Stimulated activated CD4-positive, alpha-beta T cell treated with anti-CD3 and anti-CD28 coated beads, Interleukin-12 subunit alpha, Interleukin-12 subunit beta, amount 100 ng/mL, for 48 hours (primary cell): ENCODE results near the gene SMG7.

ENCODE experiments used
- DNase-seq, 3 donors: peaks; one replicate each; pipeline ENCODE4 v3.0.0-alpha.2; 2020; ENCODE audit warnings: low read depth in 2 of 3, low spot score in 1 of 3

The SMG7 gene

GRCh38 chr1:183586455-183586854, 114.2 kb downstream of the SMG7 start:
- no peak for DNase-seq

- no peak for DNase-seq
These were observed 114.6 kb downstream of the SMG7 start for GRCh38 chr1:183586926-183587325.

GRCh38 chr1:183588827-183589226, 116.5 kb downstream of the SMG7 start:
- no peak for DNase-seq

GRCh38 chr1:183589384-183589783, 117.1 kb downstream of the SMG7 start:
- DNase-seq, result no peak

GRCh38 chr1:183589874-183590243, 117.6 kb downstream of the SMG7 start:
- DNase-seq, result no peak

GRCh38 chr1:183590244-183591191, 118.2 kb downstream of the SMG7 start, which contains the start of gene NCF2:
NCF2 (minus strand) TSS chr1:183590459; CDS start chr1:183590329, 130 bp downstream.
- DNase-seq, result peak in 2 of 3 donors; percentile 23 to 31

GRCh38 chr1:183592733-183593132, 120.4 kb downstream of the SMG7 start:
- no peak for DNase-seq

- DNase-seq, result no peak
These were observed 121.1 kb downstream of the SMG7 start for GRCh38 chr1:183593356-183593755.

GRCh38 chr1:183595537-183595936, 123.2 kb downstream of the SMG7 start:
- no peak for DNase-seq

GRCh38 chr1:183596500-183596899, 124.2 kb downstream of the SMG7 start:
- no peak for DNase-seq

- DNase-seq, result no peak
These were observed 125.5 kb downstream of the SMG7 start for GRCh38 chr1:183597656-183598347.

- DNase-seq, result no peak
These were observed 126.1 kb downstream of the SMG7 start for GRCh38 chr1:183598386-183598785.

GRCh38 chr1:183600136-183600535, 127.8 kb downstream of the SMG7 start:
- DNase-seq, result no peak

- no peak for DNase-seq
These were observed 128.3 kb downstream of the SMG7 start for GRCh38 chr1:183600634-183601033.

GRCh38 chr1:183602510-183602909, 130.2 kb downstream of the SMG7 start:
- DNase-seq, result no peak
